ENCODE results near the gene ZBTB42. TPM values are rescaled to one million over a fixed set of nuclear protein-coding genes. Genes with fewer than 3 reads are reported as not detected.

The ZBTB42 gene
- total RNA-seq, 1 donor from 2014 or later = 8.1 TPM

DNA sequence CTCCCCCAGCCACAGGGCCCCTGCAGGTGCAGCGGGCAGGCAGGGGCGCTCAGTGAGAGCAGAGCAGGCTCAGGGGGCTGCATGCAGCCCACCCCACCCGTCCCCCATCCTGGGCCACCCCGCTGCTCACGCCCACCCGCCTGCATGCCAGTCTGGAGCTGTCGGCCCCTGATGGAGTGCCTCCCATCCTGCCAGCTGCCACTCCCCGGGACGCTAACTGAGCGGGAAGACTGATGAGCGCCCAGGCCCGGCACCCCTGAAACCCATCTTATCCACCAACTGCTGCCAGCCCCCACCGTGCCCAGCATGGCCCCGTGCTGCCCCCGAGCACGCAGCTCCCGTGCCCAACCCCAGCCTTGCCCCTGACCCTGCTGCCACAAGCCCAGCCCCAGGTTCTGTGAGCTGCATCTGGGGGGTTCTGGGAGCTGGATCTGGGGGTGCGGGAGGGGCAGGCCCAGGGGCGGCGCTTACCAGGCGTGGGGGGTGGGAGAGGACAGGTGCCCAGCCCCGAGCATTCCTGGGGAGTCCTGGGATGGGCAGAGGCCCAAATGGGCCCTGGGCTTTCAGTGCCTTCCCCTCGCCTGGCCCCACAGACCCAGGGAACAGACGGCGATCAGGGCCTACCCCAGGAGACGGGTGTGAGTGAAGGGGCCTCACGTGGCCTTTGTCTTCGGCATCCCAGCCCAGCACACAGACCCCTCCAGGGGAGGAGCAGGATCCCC, 18.7 kb upstream of the ZBTB42 start:
- DNase-seq (ENCODE audit: low read depth) = no peak

DNA sequence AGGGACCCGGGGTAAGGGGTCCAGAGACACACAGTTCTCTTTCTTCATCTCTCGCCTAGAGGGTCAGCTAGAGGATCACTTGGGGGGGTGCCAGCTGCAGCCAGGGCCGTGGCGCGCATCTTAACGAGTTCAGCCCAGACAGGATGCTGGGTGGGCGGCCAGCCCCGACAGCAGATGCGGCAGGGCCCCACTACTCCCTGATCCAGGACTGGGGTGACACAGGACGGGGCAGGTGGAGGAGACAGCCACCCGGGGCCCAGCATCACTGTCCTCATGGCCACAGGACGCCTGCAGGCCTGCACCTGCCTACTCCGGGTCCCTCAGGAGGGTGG, 18.1 kb upstream of the ZBTB42 start:
- no peak for DNase-seq (ENCODE audit: low read depth)

DNA sequence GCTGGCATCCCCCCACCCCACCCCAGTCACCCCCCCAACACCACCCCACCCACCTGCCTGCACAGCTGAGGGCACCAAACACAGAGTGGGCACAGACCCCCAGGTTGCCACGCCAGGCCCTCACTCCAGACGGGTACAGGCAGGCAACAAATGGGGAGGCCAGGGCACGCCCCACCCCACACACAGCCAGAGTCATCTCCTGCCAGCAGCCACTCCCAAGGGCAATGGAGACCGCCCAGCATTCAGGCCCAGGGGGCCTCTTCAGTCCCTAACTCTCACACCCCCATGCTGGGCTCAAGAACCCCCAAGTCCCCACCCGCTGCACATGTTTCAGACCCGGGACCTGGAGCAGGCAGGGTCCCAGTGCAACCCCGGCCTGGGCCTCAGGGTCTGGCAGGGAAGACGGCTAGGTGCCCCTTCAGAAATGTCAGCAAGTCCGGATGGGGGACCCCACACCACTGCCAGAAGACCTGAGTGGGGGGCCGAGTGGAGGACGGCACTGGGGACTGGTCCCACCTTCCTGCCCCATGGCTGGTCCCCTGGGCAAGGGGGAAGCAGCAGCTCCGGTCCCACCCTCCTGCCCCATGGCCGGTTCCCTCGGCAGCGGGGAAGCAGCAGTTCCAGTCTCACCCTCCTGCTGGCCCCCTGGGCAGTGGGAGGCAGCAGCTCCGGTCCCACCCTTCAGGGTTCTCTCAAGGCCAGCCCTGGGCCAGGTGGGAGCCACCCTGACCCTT, 17.2 kb upstream of the ZBTB42 start:
- no peak for DNase-seq (ENCODE audit: low read depth)

DNA sequence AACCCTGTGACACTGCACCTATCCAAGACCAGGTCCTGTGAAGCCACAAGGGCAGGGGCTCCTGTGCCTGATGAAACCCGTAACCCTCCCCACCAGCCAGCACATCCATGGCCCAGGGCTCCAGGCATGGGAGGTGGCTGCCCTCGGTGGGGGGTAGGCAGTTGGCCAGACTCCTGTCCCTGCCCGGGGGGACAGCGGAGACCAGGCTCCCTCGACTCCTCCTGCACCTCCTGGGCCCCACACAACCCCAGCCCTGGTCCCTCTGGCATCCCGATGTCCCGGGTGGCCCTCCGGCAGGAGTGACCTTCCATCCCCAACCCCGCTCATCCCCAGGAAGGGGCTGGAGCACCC, 16.7 kb upstream of the ZBTB42 start:
- no peak for DNase-seq (ENCODE audit: low read depth)

DNA sequence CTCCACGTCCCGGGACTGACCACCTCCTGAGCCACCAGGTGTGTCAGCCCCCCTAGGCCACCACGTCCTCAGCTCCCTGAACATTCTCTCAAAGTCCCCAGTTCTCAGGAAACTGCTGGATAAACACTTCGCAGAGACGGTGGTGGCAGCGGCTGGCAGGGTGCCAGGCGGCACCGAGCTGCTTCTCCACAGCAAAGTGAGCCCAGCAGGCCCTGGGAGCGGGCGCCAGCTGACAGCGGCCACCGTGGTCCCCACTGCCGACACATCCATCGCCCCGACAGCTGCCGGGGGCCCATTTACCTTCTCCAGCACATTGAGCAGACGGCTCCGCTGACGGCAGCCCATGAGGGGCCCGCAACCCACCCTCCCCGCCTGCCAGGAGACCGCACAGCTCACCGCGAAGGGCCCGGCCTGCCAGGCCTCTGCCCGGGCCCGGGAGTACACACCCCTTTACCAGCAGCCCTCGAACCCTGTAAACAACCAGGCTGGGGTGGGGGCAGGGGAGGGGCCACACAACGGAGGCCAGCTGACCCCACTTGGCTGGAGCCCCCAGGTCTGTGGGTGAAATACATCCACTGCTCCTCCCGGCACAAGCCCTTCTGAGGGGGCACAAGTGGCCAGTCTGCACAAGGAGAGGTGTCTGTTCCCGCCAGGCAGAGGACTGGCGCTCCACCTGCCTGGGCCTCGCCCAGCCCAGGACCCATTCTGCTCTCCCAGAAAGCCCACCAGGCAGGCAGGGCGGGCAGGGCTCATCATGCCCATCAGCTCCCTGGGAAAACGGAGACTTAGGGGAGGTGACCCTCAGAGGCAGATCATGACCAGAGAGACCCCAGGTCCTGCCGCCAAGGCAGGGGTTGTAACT, 15.8 kb upstream of the ZBTB42 start:
- no peak for DNase-seq (ENCODE audit: low read depth)

DNA sequence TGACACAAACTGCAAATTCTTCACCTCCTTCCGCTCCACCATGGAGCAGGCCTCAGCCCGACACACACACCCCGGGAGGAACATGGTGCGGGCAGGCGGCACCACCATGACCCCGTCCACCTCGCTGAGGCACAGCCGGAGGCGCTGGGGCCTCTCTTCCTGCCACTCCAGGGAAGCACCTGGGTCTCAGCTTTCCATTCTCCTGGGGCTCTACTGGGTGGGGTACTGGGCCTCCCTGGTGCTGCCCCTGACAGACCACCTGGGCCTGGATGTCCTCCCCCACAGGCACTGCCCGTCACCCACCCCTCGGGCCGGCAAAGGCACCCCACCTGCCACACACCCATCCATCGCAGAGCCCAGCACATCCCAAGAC, 15.2 kb upstream of the ZBTB42 start:
- DNase-seq (ENCODE audit: low read depth) = no peak

DNA sequence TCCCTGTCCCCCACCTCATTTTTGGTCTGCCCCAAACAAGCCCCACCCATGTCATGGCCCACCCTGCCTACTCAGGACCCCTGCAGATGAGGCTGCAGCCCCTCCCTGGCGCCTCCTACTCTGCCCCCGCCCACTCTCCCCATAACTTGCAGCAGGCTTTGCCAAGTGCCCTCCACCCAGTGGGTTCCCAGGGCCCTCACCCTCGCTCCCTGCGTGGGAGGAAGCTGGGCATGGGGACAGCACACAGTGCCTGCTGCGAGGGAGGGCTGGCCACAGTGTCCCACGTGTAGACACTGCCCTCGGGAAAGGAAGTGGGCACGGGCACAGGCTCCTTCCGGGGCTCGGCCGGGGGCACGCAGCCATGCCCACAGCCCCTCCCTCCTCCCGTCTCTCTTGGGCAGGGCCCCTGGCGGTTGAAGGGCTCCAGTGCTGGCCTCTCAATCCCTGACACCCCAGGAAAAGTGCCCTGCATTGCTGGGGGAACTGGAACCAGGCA, 14.8 kb upstream of the ZBTB42 start:
- DNase-seq (ENCODE audit: low read depth) = no peak

DNA sequence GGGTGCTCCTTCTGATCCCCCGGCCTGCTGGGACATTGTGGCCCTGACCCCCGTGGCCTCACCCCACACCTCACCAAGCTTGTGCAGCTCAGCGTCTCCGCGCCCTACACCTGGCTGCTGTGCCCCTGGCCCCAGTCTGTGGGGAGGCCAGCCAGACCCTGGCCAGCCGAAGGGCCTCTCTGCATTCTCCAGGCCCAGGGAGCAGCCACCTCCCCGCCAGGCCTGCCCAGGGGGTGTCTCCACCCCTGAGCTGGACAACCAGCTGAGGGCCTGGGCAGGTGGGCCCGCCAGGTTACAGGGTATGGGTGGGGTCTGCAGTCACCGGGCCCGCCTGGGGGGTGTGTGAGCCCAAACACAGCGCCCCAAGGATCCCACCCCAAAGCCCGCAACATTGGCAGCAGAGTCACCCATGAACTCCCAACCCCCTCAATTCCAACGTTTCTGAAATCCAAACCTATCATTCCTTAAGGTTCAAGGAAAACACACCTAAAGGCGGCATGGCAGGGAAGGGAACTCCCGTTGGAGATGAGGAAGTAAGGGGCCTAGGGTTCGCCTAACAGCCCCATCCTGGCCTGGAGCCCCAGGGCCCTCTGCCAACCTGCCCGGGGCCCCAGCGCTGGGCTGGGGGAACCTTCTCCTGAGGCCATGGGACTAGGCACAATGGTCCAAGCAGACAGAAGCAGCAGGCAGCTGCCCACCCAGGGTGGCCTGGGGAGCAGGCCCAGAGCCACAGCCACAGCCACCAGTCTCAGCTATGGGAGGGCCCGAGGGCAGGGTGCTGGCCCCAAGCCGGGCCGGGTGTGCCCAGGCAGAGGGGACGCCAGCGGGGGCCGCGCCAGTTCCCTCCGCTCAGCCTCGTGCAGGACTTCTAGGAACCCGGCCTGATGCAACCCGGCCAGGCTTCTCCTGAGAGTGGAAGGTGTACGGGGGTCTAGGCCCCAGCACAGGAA, 13.9 kb upstream of the ZBTB42 start:
- no peak for DNase-seq (ENCODE audit: low read depth)

DNA sequence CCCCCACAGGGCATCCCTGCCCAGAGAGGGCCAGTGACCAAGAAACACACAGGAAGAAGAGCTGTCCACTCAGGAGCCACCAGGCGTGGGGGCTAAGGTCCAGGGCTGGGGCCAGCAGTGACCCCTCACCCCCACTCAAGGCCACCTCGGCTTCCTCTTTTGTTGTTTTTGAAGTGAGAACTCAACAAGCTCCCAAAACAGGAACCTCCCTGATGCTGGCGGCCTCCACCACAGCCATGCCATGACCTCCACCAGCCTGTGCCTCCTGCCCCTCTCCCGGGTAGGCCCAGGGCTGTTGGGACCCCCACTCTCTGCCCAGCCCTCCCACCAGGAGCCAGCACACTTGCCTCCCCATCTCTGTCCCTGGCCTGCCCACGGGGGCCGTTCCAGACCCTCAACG, 13.2 kb upstream of the ZBTB42 start:
- DNase-seq (ENCODE audit: low read depth) = no peak

DNA sequence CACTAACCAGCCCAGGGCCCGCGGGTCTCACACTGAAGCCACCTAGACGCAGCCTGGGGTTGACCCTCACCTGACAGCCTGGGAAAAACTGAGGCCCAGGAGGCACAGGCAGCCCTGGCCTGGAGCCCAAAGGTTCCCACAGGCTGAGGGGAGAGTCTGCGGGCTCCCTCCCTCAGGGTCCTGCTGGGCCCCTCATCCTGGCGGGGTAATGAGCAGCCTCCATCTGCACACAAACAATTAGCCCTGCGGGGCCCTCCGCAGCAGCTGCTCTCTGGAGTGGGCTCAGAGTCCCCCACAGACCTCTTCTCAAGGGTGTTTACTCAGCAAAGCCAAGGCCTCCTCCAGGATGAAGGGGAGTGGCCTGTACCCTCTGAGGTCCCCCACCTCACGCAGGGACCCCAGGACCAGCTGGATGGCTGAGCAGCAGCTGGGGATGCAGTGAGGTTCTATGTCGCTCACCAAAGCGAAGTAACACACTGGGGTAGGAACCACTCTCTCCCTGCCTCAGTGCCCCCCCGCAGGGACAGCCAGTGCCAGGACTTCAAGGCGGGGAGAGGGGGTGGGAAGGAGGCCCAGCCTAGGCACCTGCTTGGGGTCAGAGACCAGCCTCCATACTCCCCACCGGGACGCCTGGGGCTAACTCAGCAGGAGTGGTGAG, 12.6 kb upstream of the ZBTB42 start:
- DNase-seq (ENCODE audit: low read depth) = no peak

DNA sequence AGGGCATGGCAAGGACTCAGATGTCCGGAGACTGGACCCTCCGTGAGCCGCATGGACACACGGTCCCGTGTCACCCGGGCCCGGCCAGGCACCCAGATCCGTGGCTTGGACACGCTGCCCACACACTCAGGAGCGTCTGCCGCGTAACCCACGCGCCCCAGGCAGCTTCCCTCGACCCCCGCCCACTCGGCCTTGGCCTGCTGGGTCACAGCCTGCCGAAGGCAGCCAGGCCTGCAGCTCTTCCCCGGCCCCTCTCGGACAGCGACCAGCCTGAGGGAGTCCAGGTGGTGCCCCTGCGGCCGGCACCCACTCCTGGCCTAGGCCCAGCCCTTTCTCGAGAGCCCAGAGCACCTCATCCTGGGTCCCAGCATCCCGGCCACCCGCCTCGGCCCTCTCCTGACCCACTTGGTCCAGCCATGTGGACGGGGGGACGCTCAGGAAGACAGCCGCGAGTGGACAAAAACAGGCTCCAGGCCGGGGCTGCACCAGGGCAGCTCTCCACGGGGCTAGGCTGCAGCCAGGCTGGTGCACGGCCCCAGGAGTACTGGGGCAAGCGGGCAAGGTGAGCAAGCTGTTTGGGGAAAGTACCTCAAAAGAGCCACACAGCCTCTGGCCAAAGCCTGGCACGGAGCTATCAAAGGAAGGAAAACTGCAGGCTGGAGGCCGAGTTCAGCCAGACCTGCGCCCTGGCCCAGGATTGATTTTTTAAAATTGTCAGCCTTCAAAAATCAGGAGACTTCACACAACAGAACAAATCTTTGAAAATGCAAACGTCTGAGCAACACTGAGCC, 11.8 kb upstream of the ZBTB42 start:
- no peak for DNase-seq (ENCODE audit: low read depth)

DNA sequence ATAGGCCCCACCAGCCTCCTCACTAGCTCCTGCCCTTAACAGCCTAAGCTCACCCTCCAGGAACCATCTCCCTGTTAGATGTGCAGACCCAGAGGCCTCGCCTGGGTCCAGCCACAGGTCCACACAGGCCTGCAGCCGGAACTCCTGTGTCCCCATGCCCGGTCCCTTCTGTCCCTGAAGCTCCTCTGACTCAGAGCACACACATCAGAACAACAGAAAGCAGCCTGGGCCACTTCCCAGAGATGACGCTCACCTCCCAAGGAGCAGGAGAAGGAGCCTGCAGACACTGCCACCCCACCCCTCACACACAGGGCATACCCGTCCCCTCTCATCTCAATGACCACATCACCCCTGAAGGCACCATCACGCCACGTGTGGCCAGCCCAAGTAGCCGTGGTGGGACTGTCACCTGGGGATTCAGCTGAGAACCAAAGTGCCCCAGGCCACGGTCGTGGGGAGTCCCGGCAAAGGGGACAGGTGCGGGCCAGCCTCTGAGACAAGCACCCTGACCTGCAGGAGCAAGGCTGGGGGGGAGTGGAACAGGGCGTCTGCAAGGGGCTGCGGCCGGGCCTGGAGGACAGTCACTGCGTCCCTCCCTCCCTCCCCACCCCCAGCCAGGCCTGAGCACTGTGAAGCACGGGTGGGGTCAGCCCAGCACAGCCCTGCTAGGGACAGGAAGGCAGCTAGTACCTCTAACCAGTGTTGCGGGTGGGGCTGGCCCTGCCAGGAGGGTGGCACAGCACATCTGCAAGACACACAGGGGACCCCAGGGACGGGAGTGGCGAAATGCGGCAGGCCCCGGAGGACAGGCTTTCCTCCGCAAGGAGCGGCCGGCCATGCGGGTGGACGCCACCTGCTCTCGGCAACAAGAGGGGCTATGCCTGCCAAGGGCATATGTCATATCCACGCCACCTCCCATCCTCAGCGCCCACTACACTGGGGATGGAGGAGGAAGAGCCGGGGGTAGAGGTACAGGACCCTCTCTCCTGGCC, 10.9 kb upstream of the ZBTB42 start:
- DNase-seq (ENCODE audit: low read depth) = no peak

DNA sequence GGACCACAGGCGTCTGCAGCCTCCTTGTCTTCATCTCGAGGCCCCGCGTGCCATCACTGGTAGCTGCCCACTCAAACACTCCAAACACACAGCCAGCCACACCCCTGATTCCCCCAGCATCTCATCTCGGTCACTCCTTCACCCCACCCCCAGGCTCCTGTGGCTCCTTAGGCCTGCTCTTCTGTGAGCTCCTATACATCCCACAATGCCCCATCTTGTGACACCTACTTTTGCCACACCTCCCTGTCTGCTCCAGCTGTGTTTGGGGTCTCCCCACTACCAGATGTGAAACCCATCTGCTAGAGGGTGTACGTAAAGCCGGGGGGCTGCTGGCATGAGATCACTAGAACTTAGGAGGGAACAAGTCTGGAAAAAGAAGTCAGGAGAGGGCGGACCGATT, 9.5 kb upstream of the ZBTB42 start:
- no peak for DNase-seq (ENCODE audit: low read depth)

DNA sequence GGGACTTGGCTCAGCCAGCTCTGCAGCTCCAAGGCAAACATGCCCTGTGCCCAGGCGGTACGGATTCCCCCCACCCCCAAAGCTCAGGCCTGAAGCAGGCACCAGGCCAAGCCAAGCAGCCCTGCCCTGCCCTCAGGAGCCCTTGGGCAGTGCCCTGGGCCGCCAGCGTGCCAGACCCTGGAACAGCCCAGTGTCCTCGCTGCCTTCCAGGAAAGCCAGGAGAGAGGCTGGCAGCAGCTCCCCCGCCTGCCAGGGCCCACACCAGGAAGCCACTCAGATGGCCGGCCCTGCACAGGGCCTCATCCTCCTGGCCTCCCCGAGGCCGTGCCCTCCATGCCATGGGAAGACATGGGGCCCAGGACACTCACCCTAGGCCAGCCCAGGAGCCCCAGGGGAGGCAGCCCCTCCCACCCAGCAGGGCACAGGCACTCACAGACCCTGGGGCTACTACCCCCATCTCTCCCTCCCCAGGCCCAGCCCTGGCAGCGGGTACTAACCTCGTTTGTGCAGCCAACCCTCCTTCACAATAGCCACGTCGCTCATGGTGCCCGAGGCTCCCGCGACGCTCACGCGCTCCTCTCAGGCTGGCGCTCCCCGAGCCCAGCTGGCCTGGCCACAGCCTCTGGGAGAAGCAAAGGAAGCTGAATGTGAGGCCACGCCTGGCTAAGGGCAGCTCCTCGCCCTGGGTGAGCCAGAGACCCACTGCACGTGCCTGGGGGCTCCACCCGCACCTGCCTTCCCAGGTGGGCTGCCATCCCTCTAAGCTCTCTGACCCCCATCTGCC, 8.6 kb upstream of the ZBTB42 start:
- DNase-seq (ENCODE audit: low read depth) = no peak

DNA sequence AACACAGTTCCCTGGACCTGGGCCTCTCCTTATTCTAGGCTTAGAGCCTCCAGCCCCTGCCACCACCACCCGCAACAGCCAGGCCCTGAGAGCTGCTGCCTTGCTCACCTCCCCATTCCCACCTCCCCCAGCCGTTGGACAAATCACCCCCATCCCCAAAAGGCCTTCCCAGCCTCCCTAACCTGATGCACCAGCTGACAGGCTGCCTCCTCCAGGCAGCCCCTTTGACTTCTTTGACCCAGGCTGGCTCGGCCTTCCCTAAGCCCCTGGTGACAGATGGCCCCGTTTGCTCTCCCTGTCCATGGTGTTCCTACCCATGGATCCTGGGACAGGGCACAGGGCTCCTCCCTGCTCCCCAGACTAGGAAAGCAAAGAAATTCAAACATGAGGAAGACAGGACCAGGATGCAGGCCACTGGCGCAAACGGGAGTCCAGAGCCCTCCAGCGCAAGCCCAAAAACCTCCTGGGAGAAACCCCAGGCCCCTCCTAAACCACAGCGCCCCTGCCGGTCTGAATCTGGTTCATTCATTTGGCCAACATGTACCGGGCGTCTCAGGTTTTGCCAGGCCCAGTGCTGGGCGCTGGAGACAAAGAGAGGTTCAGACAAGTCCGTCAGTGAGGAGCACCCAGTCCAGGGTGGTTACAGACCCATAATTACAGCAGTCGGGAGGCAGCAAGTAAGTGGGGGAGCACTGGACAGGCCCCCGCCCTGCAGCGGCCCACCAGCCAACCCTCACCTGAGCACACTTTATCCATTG, 7.8 kb upstream of the ZBTB42 start:
- DNase-seq (ENCODE audit: low read depth) = no peak

DNA sequence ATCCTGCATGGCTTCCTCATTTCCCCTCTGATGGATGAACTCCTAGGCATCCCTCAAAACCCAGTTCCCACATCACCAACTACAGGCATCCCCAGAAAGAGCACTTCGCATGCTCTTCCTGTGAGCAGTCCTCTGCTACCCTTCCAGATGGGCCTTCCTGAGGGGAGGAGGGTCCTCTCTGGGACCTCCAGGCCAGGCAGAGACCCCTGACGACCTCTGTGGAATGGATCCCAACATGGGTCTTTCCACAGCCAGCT, 7.3 kb upstream of the ZBTB42 start:
- no peak for DNase-seq (ENCODE audit: low read depth)

DNA sequence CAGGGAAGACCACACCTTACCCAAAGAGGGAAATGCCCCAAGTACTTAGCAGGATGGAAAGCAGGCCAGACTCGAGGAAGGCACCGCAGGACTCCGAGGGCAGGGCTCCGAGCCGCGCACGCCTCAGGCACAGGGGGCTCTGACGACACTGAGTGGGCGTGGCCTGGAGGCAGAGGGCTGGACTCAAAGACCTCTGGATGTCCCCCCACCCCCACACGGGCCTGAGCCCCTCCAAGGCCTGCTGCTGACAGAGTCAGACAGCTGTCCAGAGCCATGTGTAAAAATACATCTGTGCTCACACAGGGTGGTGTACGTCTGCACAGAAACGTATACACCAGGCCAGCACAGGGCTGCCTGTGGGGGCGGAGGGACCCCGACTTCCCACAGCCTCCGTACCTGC, 6.8 kb upstream of the ZBTB42 start:
- DNase-seq (ENCODE audit: low read depth) = peak; percentile 23

DNA sequence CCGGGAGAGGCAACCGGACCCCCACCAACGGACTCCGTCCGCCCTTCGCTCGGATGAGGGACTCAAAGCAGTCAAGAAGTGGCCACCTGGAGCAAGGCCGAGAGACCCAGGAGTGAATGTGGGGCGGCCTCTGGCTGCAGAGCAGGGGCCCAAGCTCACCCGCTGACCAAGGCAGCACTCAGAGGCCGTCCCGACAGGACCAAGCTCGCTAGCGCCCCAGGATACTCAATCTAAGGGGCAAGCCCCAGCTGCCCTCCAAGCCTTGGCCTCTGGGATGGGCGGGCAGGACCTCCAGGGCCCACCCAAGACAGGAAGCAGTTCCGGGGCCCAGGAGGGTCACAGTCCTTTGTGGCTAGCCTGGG, 6.3 kb upstream of the ZBTB42 start:
- DNase-seq (ENCODE audit: low read depth) = no peak
